ENCODE results near the gene SNRPD3.
A peak's percentile ranks its signal among the peaks of the same experiment; 100 is the strongest.
"Not testable (repeated sequence)": the region's sequence is repeated elsewhere in the genome, so short reads cannot be mapped to it uniquely, and the experiment has no call there.

SNRPD3 gene

DNA sequence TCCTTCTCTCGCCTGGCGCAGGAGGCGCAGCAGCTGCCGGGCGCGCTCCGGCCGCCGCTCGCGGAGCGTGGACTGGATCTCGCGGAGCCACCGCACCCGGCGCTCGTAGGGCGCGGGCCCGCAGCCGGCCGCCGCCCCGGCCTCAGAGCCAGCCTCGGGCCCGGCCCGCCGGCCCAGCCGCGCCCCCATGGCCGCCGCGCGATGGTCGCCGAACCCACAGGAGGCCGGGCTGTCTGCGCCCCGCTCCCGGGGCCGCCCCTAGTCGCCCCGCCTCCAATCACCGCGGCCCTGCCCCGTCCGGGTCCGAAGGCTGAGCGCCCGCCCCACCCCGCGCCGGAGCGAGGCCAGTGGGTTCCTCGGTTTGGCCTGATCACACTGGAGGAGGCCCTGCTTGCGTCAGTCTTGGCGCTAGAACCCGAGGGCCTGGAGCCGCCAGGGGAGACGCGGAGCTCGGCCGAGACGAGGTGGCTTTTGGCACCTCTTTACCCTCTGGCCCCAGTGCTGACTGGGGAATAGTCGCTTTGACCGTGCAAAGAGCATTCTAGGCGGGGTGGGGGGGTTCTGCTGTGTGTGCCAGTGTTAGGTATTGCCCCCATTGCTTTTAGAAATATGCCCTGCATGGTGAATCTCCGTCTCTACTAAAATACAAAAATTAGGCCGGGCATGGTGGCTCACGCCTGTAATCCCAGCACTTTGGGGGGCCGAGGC, 37.2 kb downstream of the SNRPD3 start, which contains the start of gene LRRC75B:
TSS of gene LRRC75B (minus strand) at position 223 of the 708 bp plus-strand sequence. CDS start at position 189, 34 bp downstream.
- no peak for DNase-seq

DNA sequence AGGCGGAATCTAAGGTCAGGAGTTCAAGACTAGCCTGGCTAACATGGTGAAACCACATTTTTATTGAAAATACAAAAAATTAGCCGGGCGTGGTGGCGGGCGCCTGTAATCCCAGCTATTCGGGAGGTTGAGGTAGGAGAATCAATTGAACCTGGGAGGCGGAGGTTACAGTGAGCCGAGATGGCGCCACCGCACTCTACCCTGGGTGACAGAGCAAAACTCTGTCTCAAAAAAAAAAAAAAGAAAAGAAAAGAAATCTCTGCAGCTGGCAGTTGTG, 37.7 kb downstream of the SNRPD3 start:
- DNase-seq: not testable (repeated sequence)

DNA sequence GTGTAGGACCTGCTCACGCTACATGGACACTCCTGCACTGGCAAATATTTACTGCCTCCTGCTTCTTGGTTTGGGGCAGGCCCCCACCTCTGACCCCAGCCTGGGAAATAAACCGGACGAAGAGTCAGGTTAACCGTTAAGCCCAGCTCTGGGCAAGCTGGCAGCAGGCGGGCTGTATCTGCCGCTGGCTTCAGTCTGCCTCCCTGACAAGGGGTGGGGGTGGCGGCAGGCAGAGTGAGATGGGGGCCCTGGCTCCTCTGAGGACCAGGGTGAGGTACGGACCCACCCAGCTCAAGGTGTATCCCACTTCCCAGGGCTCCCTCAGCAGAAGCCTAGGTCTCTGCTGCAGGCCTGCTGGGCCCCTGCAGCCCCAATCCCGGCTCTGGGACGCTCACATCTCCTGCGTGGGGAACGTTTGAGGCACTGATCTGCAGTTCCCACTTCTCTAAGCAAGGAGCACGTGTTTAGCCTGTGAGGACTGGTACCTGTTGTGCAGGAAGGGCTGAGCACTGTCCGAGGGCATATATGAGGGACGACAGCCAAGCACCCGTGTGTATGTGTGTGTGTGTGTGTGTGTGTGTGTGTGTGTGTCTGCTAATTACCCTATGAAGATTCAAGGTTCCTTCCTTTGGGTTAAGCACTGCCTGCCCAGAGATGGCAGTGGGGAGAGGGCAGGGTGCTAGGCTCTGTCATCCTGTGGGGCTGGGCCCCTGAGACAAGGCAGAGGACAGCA, 38.2 kb downstream of the SNRPD3 start:
- DNase-seq: no peak

DNA sequence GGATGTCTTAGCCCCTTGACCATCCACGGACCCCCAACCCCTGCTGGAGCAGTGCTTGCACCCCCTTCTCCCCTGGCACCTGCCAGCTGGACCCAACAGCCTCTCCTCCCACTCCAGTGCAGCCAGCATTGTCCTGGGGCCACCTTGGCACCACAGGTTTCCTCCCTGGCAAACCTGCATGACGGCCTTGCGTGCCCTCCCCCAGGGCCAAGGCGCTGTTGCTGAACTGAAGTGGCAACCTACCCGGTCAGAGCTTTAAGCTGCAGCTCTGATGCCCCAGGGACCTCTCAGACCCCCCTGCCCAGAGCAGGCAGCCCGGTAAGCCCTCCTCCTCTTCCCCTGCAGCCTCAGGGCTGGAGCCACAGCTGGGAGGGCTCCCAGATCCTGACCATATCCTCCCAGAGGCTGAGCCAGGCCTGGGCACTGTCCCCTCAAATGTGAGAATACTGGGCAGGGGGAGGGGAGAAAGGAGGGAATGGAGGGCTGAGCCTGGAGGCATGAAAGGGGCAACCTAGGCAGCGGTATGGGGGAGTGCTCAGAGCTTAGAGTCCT, 38.8 kb downstream of the SNRPD3 start:
- DNase-seq: no peak

DNA sequence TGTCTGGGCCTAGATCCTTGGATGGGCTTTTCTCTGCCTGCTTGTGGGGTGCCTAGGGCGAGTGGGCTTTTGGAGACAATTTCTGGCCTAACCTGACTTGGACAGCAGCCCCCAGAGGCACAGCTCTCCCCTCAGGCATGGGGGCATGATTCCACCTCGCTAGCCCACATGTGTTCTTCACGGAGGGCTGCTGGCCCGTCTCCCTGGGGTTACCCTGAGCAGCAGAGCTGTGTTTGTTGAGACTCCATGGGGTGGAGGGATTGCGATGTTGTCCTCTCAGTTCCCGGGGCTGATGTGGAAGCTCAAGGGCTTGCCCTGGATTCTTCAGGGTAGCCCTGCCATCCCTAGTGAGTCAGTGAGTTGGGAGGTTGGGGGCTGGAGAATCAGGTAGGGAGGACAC, 39.4 kb downstream of the SNRPD3 start:
- no peak for DNase-seq

DNA sequence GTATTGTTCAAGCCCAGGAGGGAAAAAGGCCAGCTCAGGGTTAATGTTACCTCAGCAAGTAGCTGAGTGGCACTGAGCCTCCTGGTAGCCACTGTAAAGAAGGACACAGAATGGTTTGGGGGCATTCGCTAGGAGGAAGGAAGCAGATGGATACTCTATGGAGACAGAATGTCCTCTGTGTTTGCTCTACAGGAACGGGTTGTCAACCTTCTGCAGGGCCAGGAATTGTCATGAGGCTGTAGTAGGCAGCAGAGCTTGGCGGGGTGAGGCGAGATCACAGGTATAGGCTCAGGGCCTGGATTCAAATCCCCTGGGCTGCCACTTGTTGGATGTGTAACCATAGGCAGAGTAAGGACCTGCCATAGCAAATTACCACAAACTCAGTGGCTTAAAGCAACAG, 40.1 kb downstream of the SNRPD3 start:
- DNase-seq: no peak

DNA sequence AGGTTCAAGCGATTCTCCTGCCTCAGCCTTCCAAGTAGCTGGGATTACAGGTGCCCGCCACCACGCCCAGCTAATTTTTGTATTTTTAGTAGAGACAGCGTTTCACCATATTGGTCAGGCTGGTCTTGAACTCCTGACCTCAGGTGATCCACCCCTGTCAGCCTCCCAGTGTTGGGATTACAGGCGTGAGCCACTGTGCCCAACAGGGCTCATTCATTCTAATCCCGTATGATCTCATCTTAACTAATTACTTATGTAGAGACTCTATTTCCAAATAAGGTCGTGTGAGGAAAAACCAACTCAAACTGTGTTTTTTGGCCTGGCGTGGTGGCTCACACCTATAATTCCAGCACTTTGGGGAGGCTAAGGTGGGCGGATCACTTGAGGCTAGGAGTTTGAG, 41.3 kb downstream of the SNRPD3 start:
- DNase-seq: not testable (repeated sequence)

DNA sequence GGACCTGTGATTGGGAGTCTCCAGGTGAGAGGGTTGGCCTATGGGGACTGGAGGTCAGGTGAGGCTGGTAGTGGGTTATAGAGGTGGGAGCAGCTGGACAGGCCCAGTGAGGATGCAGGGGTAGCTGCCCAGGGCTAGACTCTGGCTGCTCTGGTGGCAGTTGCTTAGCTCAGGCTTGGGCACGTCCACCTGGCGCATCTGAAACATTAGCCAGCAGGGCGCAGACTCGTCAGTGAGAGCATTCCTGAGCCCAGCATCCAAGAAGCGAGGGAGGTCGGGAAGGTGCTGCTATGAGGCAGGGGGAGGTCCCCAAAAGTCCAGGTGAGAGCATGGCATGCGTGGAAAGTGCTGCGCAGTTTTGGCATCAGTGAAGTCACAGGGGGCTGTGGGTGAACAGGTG, 43.7 kb downstream of the SNRPD3 start:
- DNase-seq: no peak

DNA sequence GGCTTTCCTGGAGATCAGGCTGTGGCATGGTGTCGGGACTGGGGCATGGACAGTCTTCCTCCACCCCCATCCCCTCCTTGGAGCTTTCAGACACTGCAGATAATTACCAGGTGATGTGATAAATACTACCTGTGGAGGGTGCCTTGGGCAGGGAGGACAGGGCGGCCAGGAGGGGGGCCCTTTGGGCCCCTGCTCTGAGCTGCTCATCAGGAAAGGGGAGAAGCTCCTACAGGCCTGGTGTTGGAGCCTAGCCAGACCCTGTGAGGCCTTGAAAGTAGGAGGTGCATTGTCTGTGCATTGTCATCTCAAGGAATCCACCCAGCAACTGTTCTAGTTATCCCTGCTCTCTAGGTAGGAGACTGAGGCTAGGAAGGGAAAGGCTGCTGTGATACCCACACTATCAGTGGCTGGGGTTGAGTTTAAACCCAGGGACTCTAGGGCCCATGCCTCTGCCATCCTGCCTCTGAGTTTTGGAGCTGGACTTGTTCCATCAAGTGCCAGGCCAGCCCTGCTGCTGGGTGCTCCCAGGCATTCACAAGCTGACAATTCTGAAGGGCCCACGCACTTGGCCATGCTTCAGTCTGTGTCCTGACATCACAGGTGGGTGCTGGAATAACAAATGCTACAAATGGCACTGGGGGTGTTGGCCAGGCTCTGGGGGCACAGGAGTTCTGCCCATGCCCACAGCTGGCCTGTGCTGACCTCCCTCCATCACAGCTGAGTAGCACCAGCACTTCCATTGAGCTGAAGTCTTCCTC, 44.3 kb downstream of the SNRPD3 start:
- not testable (repeated sequence) for DNase-seq

DNA sequence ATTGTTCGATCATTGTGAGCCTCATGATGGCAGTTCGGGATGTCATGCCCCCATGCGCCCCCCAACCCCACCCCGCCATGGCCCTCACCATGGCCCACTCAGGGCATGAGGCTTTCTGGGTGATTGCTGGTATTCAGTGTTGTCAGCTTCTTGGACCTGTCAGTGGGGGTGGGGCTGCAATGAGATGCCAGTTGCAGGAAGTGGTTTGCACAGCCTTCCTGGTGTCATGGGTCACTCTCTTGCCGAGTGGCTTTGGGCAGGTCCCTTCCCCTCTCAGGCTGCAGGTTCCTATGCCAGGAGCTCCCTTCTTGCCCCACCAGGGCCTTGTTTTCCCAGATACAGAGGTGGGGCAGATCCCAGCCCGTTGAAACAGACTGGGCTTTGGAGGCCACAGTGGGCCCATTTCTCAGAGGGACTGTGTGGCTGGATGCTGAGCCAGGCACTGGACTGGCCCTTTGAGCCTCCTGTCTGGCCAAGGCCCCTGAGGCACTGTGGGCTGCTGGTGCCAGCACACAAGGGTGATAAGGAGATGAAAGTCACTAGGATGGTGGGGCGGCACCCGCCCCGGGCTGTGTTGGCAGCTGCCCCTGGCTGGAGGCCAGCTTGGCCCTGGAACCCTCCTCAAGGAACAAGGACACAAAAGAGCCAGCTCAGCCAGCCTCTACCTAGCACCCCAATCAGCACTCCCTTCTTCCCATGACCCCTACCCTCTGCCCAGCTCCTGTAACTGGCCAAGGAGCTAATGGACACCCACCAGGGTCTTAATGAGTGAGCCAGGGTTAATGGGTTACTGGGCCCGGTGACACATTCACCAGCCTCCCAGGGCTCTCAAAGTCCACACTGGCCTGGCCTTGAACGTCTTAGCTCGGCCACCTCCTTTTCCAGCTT, 45.7 kb downstream of the SNRPD3 start:
- DNase-seq: no peak

DNA sequence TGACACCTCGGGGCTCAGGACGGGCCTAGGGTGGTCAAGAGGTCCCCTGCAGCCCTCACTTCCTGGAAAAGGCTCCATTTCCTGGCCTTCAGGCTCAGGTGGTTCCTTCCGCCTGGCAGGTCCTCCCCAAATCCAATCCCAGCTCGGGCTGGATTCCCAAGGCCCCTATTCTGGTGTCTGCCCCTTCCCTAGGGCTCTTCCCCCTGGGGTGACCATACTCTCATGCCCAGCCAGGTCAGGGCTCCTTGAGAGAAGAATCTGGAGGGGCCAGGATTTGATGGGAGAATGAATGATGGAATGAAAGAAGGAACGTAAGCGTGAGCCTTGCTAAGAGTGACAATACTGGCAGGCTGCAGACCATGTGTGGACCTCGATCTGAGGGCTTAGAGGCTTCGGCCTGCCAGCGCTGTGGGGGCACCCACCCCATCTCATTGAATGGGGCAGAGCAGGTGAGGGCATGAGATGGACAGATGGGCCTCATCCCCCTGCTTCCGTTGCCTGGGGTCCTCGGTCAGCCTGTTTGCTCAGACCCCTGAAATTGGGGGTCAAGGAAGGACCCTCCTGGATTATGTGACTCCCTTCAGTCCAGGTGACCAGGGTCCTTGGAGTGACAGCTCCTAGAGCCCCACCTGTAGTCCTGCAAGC, 46.4 kb downstream of the SNRPD3 start:
- DNase-seq: not testable (repeated sequence)

DNA sequence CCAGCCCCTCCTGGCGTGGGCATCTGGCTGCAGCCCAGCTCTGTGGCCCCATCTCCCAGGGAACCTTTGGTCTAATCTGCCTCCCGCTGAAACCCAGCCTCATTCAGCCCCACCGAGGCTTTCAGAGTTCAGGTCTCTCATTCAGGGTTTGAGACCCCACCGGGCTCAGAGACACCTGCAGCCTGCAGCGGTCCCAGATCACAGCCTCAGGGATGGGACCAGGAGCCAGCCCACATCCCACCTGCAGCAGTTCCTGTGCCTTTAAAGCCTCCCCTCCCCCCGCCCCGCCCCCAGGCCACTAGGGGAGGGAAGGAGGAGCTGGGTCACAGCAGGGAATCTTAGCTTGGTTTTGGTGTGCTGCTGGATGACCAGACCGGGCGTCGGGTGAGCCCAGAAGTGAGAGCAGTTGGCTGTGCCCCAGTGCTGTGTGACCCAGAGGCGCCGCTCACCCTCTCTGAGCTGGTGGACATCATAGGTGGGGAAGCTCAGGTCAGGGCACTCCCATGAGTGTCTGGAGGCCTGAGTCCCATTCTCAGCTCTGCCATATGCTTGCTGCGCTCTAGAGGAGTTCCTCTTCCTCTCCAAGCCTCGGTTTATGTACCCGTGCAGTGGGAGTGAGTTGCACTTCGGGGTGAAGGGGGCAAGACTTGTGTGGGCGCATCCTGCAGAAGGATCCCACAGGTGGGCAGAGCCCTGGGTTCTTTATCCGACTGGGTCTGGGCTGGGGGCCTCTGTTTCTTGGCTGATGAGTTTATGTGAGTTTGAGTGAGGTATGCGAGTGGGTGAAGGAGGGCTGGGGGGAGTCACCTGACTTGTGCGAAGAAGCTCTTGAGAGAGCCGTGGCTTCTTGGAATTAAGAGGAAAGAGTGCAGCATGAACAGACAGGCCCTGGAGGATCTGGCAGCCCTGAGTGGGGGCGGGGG, 47.3 kb downstream of the SNRPD3 start, which contains the start of gene GGT1:
TSS of gene GGT1 (plus strand) at position 347 of the 923 bp plus-strand sequence. CDS start 7,889 bp downstream, outside the sequence.
- DNase-seq: not testable (repeated sequence)

DNA sequence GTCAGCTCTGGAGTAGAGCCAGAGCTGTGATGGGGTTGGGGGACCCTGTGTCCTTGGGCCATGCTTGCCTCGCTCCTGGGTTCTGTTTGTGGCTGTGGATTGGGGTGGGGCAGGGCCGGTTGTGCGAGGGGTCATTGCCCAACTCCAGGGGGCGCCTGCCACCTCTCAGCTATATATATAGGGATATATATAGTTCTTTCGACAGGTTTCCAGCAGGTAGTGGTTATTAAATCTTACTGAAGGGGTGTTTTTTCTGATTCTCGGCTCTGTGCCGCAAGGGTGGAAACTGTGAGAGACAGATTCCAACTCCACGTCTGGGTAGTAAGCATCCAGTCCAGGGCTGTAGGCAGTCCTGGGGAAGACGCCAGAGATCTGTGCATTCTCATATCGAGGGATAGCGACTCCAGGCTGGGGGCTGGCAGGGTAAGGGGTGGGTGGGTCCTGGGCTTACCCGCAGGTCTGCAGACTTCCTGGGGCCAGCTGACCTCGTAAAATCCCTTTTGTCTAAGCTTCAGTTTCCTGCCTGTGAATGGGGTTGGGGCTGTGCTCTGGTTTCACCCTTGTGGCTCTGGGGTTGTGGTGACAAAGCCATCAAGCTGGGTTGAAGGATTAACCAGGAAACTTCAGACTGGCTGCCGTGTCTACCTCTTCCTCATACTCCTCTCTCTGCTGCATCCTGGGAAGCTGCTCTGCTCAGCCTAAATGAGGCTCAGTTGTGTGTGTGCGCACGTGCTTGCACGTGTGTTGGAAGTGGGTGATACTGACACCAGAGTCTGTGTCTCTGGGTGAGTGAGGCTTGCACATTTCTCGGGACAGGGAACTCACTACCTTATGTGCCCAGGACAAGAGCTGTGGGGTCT, 48.2 kb downstream of the SNRPD3 start:
- peak in 1 of 2 donors; percentile 17 for DNase-seq

DNA sequence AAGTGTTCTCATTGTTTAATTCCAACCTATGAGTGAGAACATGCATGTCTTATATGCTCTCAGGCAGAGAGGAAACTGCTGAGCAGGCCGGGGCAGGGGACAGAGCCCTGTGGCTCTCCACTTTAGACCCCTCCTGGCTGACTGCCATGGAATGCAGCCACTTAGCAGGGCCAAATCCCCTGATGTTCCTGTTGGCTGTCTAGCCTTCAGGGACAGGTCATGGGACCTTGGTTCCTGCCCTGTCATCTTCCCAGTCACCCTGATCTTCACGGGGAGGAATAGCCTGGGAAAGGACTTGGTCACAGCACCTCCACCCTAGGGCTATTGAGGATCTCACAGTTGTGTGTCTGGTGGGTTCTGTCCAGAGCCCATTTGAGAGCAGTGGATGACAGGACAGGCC, 50.5 kb downstream of the SNRPD3 start:
- DNase-seq: not testable (repeated sequence)

DNA sequence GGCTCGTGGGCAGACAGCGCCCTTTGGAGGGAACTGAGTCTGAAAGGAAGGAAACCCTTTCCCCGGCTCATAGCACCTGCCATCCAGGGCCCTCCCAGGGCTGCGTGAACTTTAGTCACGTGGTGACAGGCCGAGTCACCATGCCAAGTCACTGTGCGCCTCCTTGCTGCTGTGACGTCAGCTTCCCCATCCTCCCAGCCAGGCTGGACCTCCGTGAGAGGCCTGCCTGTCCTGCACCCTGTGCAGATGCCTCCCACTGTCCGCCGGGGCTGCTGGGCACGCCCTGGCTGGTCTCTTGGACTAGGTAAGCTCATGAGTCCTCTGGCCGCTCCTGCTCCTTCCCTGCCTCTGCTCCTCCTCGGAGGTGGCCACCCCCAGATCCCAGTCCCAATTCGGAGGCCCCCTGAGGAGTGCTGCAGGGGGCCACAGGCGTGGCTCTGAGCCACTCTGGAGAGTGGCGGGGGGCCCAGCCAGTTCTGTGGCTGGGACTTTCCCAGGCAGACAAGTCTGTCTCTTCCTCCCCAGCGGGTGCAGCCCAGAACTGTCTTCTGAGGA, 51.7 kb downstream of the SNRPD3 start:
- DNase-seq: peak; percentile 57 to 66

DNA sequence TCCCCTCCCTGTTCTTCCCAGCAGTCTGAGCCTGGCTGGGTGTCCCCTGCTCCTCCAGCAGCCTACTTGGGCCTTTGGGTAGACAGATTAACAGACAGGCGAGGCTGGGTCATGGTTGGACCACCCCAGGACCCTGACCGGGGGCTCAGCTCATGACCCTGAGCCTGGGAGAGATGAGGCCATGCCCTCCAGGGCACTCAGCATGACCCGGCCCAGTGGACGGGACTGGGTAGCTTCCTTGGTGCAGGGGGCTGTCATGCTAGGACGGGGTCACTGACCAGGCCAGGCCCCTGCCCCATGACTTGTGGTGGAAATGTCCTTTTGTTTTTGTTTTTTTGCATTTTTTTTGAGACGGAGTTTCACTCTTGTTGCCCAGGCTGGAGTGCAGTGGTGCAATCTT, 52.5 kb downstream of the SNRPD3 start:
- not testable (repeated sequence) for DNase-seq

DNA sequence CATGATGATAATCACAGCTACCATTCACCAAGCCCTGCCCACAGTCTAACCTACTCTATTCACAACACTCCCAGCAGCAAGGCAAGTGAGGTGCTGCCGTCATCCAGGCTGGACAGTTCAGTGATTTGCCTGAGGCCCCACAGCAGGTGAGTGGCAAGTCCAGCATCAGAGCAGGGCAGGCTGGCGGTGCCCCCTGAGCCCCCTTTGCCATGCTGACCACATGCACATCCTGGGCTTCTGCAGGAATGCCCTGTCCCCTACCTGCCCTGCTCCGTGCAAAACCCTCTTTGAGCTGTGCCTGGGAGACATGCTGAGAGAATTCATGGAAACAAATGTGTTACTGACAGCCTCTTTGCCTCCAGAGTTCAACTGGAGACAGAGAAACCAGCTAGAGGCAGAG, 54.1 kb downstream of the SNRPD3 start:
- DNase-seq: not testable (repeated sequence)

DNA sequence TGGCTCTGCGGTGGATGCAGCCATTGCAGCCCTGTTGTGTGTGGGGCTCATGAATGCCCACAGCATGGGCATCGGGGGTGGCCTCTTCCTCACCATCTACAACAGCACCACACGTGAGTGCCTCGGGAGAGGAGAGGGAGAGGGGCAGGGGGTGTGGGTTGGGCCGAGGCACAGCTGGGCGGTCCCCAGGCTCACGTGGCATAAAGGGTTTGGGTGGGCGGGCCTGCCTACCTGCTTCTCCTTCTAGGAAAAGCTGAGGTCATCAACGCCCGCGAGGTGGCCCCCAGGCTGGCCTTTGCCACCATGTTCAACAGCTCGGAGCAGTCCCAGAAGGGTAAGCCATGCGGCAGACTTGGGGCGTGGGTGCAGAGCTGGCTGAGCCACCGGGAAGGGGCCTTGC, 59.0 kb downstream of the SNRPD3 start:
- not testable (repeated sequence) for DNase-seq

DNA sequence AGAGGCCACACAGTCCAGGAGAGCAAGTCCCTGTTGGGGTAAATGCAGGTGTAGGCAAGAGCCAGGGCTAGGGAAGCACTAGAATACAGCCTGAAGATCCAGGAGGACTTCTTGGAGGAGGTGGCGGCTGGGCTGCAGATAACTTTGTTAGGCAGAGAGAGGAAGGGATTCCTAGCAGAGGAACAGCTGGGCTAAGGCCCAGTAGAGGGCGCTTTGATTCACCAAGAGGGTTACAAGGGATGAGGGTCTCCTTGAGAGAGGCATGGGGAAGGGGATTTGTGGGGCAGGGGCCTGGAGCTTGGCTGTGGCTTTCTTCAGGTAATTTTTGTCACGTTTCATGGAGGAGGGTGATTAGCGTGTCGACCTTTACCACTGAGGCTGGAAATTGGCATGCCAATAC, 65.4 kb downstream of the SNRPD3 start:
- DNase-seq: not testable (repeated sequence)

All from activated CD4-positive, alpha-beta T cell treated with anti-CD3 and anti-CD28 coated beads for 4 hours (primary cell).